ENCODE measurements around the gene KCNJ8.
"Not testable (repeated sequence)": the region's sequence is repeated elsewhere in the genome, so short reads cannot be mapped to it uniquely, and the experiment has no call there.

Gene KCNJ8

GRCh38 chr12:21782723-21783122 lies 8.2 kb upstream of the KCNJ8 start:
- DNase-seq: not testable (repeated sequence)

- DNase-seq: no peak
Observed at GRCh38 chr12:21780786-21781185, 6.3 kb upstream of the KCNJ8 start.

- no peak for DNase-seq
Observed at GRCh38 chr12:21776175-21776574, 1.7 kb upstream of the KCNJ8 start.

- DNase-seq: no peak
Observed at GRCh38 chr12:21775133-21775820, 771 bp upstream of the KCNJ8 start.

- DNase-seq: no peak
Observed at GRCh38 chr12:21773806-21774205, 700 bp downstream of the KCNJ8 start.

- no peak for DNase-seq
Observed at GRCh38 chr12:21773263-21773741, 1.2 kb downstream of the KCNJ8 start.

GRCh38 chr12:21771311-21771710 lies 3.2 kb downstream of the KCNJ8 start:
- no peak for DNase-seq

- no peak for DNase-seq
Observed at GRCh38 chr12:21769307-21769706, 5.2 kb downstream of the KCNJ8 start.

- no peak for DNase-seq
Observed at GRCh38 chr12:21766403-21766802, 8.1 kb downstream of the KCNJ8 start.

GRCh38 chr12:21764950-21765349 lies 9.6 kb downstream of the KCNJ8 start:
- DNase-seq: no peak

- DNase-seq: no peak
Observed at GRCh38 chr12:21764065-21764464, 10.4 kb downstream of the KCNJ8 start.

- DNase-seq: no peak
Observed at GRCh38 chr12:21763531-21763930, 11.0 kb downstream of the KCNJ8 start.

GRCh38 chr12:21759737-21760136 lies 14.8 kb downstream of the KCNJ8 start:
- no peak for DNase-seq

- no peak for DNase-seq
Observed at GRCh38 chr12:21757735-21758134, 16.8 kb downstream of the KCNJ8 start.

- DNase-seq: no peak
Observed at GRCh38 chr12:21756699-21757098, 17.8 kb downstream of the KCNJ8 start.

- DNase-seq: no peak
Observed at GRCh38 chr12:21751517-21751916, 23.0 kb downstream of the KCNJ8 start.

- DNase-seq: no peak
Observed at GRCh38 chr12:21745258-21745657, 29.2 kb downstream of the KCNJ8 start.

- no peak for DNase-seq
Observed at GRCh38 chr12:21731144-21731543, 43.4 kb downstream of the KCNJ8 start.

GRCh38 chr12:21725731-21726130 lies 48.8 kb downstream of the KCNJ8 start:
- no peak for DNase-seq

- no peak for DNase-seq
Observed at GRCh38 chr12:21718944-21719650, 55.4 kb downstream of the KCNJ8 start.

- no peak for DNase-seq
Observed at GRCh38 chr12:21718403-21718802, 56.1 kb downstream of the KCNJ8 start.

GRCh38 chr12:21717767-21718166 lies 56.7 kb downstream of the KCNJ8 start:
- no peak for DNase-seq

GRCh38 chr12:21715386-21715785 lies 59.1 kb downstream of the KCNJ8 start:
- no peak for DNase-seq

All from NCI-H774 (cell line).